ENCODE data around the gene RPS6KA3. TPM values are rescaled to one million over a fixed set of nuclear protein-coding genes. Genes with fewer than 3 reads are reported as not detected.

The RPS6KA3 gene
- total RNA-seq, 1 experiment from 2014 or later, result 35.0 TPM

GRCh38 chrX:20144491-20144890 lies 122.2 kb downstream of the RPS6KA3 start:
- Histone ChIP-seq H4K20me1 (ENCODE audit: insufficient read depth, low read depth, low read length) (peaks cover 18% of the 10 kb centered on the region), H3K79me2 (ENCODE audit: low read length) (peaks cover 21% of the 10 kb centered on the region), H3K9me3 (ENCODE audit: low read length) (no peaks in the 10 kb centered on the region), H2AFZ (ENCODE audit: low read length) (no peak overlapping the region), H3K9me2 (replicated peaks; ENCODE audit: insufficient read depth, low read length) (no peaks in the 10 kb centered on the region), H3K4me2 (ENCODE audit: low read depth, low read length, poor library complexity, severe bottlenecking) (no peak overlapping the region), H3K27me3 (ENCODE audit: low read length) (no peaks in the 10 kb centered on the region), H3K4me1 (ENCODE audit: low read length) (peaks cover 36% of the 10 kb centered on the region), H3K4me3 (ENCODE audit: low read length) (no peak overlapping the region), H3K27ac (ENCODE audit: low read length) (no peak overlapping the region), H3K9ac (ENCODE audit: low read length) (no peak overlapping the region), H3K36me3 (ENCODE audit: insufficient read depth, low read length) (peaks cover 7% of the 10 kb centered on the region)
- no peak for DNase-seq

DNA sequence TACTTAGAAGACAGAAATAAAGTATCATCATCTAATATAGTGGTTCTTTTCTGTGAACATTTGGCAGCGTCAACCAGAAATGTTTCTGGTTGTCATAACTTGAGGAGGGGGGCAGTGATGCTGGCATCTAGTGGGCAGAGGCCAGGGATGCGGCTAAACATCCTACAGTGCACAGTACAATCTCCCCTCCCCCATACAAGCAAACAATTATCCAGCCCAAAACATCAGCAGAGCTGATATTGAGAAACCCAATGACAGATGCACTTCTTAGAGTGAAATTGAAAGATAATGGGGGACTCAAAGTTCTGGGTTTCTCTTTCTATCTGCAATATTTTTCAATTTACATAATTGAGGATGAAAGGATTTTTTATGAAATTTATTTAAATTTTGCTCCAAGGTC lies 123.1 kb downstream of the RPS6KA3 start:
- DNase-seq, result no peak
- H3K4me3 ChIP-seq (ENCODE audit: low read length), result no peak overlapping the region
- peaks cover 30% of the 10 kb centered on the region for H3K79me2 ChIP-seq (ENCODE audit: low read length)
- no peaks in the 10 kb centered on the region for H3K9me3 ChIP-seq (ENCODE audit: low read length)
- H3K27ac ChIP-seq (ENCODE audit: low read length), result no peak overlapping the region
- peaks cover 37% of the 10 kb centered on the region for H3K4me1 ChIP-seq (ENCODE audit: low read length)
- no peaks in the 10 kb centered on the region for H3K27me3 ChIP-seq (ENCODE audit: low read length)
- no peak overlapping the region for H3K9ac ChIP-seq (ENCODE audit: low read length)
- H3K36me3 ChIP-seq (ENCODE audit: insufficient read depth, low read length), result peaks cover 17% of the 10 kb centered on the region
- H2AFZ ChIP-seq (ENCODE audit: low read length), result no peak overlapping the region
- no peak overlapping the region for H3K4me2 ChIP-seq (ENCODE audit: low read depth, low read length, poor library complexity, severe bottlenecking)
- peaks cover 27% of the 10 kb centered on the region for H4K20me1 ChIP-seq (ENCODE audit: insufficient read depth, low read depth, low read length)
- no peaks in the 10 kb centered on the region for H3K9me2 ChIP-seq (replicated peaks; ENCODE audit: insufficient read depth, low read length)

DNA sequence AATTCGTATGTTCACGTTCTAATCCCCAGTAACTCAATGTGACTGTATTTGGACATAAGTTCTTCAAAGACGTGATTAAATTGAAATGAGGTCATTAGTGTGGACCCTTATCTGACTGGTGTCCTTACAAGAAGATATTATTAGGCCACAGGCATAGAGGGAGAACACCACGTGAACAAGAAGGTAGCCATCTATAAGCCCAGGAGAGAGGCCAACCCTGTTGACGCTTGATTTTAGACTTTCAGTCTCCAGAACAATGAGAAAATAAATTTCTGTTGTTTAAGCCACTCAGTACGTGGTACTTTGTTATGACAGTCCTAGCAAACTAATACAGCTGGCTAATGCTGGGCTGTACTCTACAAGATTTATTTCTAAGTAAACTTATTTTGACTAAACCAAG lies 123.6 kb downstream of the RPS6KA3 start:
- no peak overlapping the region for H3K9ac ChIP-seq (ENCODE audit: low read length)
- DNase-seq, result no peak
- no peaks in the 10 kb centered on the region for H3K27me3 ChIP-seq (ENCODE audit: low read length)
- H3K36me3 ChIP-seq (ENCODE audit: insufficient read depth, low read length), result peaks cover 21% of the 10 kb centered on the region
- peaks cover 32% of the 10 kb centered on the region for H3K4me1 ChIP-seq (ENCODE audit: low read length)
- no peaks in the 10 kb centered on the region for H3K9me2 ChIP-seq (replicated peaks; ENCODE audit: insufficient read depth, low read length)
- H2AFZ ChIP-seq (ENCODE audit: low read length), result no peak overlapping the region
- no peak overlapping the region for H3K4me3 ChIP-seq (ENCODE audit: low read length)
- peaks cover 30% of the 10 kb centered on the region for H4K20me1 ChIP-seq (ENCODE audit: insufficient read depth, low read depth, low read length)
- no peaks in the 10 kb centered on the region for H3K9me3 ChIP-seq (ENCODE audit: low read length)
- peaks cover 35% of the 10 kb centered on the region for H3K79me2 ChIP-seq (ENCODE audit: low read length)
- no peak overlapping the region for H3K27ac ChIP-seq (ENCODE audit: low read length)
- H3K4me2 ChIP-seq (ENCODE audit: low read depth, low read length, poor library complexity, severe bottlenecking), result peak overlapping the region; percentile 75

- peak within 1 kb of the TSS; percentile 46; the same call in 1 of the 2 replicates for H2AFZ ChIP-seq (ENCODE audit: low read length)
- no peaks in the 10 kb centered on the region for H3K9me3 ChIP-seq (ENCODE audit: low read length)
- peak; percentile 100 for DNase-seq
- no peaks in the 10 kb centered on the region for H3K27me3 ChIP-seq (ENCODE audit: low read length)
- peaks cover 45% of the 10 kb centered on the region for H3K79me2 ChIP-seq (ENCODE audit: low read length)
- peaks cover 25% of the 10 kb centered on the region for H3K4me1 ChIP-seq (ENCODE audit: low read length)
- peak within 1 kb of the TSS; percentile 94 for H3K9ac ChIP-seq (ENCODE audit: low read length)
- no peaks in the 10 kb centered on the region for H3K9me2 ChIP-seq (replicated peaks; ENCODE audit: insufficient read depth, low read length)
- peaks cover 32% of the 10 kb centered on the region for H3K36me3 ChIP-seq (ENCODE audit: insufficient read depth, low read length)
- peaks cover 34% of the 10 kb centered on the region for H4K20me1 ChIP-seq (ENCODE audit: insufficient read depth, low read depth, low read length)
- H3K27ac ChIP-seq (ENCODE audit: low read length), result peak within 1 kb of the TSS; percentile 39; the same call in 1 of the 2 replicates
- peak within 1 kb of the TSS; percentile 94 for H3K4me3 ChIP-seq (ENCODE audit: low read length)
- peak within 1 kb of the TSS; percentile 88 for H3K4me2 ChIP-seq (ENCODE audit: low read depth, low read length, poor library complexity, severe bottlenecking)
Observed at GRCh38 chrX:20141281-20142220, 125.2 kb downstream of the RPS6KA3 start, which contains the start of gene EIF1AX. TSS of gene EIF1AX (minus strand) at chrX:20141838. CDS start at chrX:20141640, 198 bp downstream.

GRCh38 chrX:20140420-20140819 lies 126.3 kb downstream of the RPS6KA3 start:
- Histone ChIP-seq H3K9ac (ENCODE audit: low read length) (peak overlapping the region; percentile 94), H3K9me3 (ENCODE audit: low read length) (no peaks in the 10 kb centered on the region), H3K27me3 (ENCODE audit: low read length) (no peaks in the 10 kb centered on the region), H2AFZ (ENCODE audit: low read length) (no peak overlapping the region), H3K36me3 (ENCODE audit: insufficient read depth, low read length) (peaks cover 44% of the 10 kb centered on the region), H3K4me1 (ENCODE audit: low read length) (peaks cover 25% of the 10 kb centered on the region), H3K9me2 (replicated peaks; ENCODE audit: insufficient read depth, low read length) (no peaks in the 10 kb centered on the region), H3K27ac (ENCODE audit: low read length) (peak overlapping the region; percentile 39; the same call in 1 of the 2 replicates), H3K79me2 (ENCODE audit: low read length) (peaks cover 57% of the 10 kb centered on the region), H3K4me2 (ENCODE audit: low read depth, low read length, poor library complexity, severe bottlenecking) (peak overlapping the region; percentile 88), H3K4me3 (ENCODE audit: low read length) (peak overlapping the region; percentile 94), H4K20me1 (ENCODE audit: insufficient read depth, low read depth, low read length) (peaks cover 44% of the 10 kb centered on the region)
- DNase-seq, result peak; percentile 65

DNA sequence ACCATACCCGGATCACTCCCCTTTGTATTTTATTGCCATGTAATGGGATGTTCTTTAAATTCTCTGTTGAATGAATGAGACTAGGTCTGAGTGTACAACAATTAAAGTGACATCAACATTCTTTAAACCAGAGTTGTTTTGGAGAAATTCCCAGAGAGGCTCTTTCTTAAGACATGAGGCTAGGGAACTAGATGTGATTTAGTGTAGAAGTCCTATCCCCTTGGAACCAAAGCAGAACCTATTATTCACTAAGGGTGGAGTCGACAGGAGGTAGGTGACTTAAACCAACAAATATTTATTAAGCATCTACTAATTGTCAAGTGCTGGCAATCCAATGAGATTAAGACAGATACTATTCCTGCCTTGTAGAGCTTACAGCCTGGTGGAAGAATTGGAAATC lies 126.7 kb downstream of the RPS6KA3 start:
- no peak overlapping the region for H2AFZ ChIP-seq (ENCODE audit: low read length)
- 0 out of 2 replicates have a peak overlapping the region, but pooled peaks have one; percentile 8 for H3K27ac ChIP-seq (ENCODE audit: low read length)
- no peaks in the 10 kb centered on the region for H3K9me2 ChIP-seq (replicated peaks; ENCODE audit: insufficient read depth, low read length)
- peak overlapping the region; percentile 94 for H3K4me3 ChIP-seq (ENCODE audit: low read length)
- peak overlapping the region; percentile 88 for H3K4me2 ChIP-seq (ENCODE audit: low read depth, low read length, poor library complexity, severe bottlenecking)
- peaks cover 47% of the 10 kb centered on the region for H3K36me3 ChIP-seq (ENCODE audit: insufficient read depth, low read length)
- H3K9ac ChIP-seq (ENCODE audit: low read length), result peak overlapping the region; percentile 94
- H3K9me3 ChIP-seq (ENCODE audit: low read length), result no peaks in the 10 kb centered on the region
- H3K79me2 ChIP-seq (ENCODE audit: low read length), result peaks cover 59% of the 10 kb centered on the region
- no peak for DNase-seq
- peaks cover 44% of the 10 kb centered on the region for H4K20me1 ChIP-seq (ENCODE audit: insufficient read depth, low read depth, low read length)
- H3K27me3 ChIP-seq (ENCODE audit: low read length), result no peaks in the 10 kb centered on the region
- H3K4me1 ChIP-seq (ENCODE audit: low read length), result peaks cover 25% of the 10 kb centered on the region

DNA sequence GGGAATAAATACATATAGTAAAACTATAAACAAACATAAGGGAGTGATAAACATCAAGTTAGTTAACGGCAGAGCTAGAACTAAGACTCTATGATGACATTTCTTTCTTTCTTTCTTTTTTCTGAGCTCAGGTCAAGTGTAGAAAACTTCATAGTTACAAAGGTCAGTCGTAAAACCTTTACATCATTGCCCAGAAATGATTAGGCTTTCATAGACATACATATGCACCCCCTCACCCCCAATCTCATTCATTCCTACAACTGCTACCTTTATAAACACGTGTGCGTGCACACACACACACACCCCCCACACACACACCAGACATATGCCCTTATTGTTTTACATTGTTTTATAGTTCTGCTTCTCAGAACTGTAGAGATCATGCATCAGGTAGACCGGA lies 130.8 kb downstream of the RPS6KA3 start:
- Histone ChIP-seq H3K4me2 (ENCODE audit: low read depth, low read length, poor library complexity, severe bottlenecking) (no peak overlapping the region), H4K20me1 (ENCODE audit: insufficient read depth, low read depth, low read length) (peaks cover 60% of the 10 kb centered on the region), H2AFZ (ENCODE audit: low read length) (no peak overlapping the region), H3K4me1 (ENCODE audit: low read length) (peaks cover 15% of the 10 kb centered on the region), H3K9ac (ENCODE audit: low read length) (no peak overlapping the region), H3K4me3 (ENCODE audit: low read length) (no peak overlapping the region), H3K36me3 (ENCODE audit: insufficient read depth, low read length) (peaks cover 76% of the 10 kb centered on the region), H3K9me2 (replicated peaks; ENCODE audit: insufficient read depth, low read length) (no peaks in the 10 kb centered on the region), H3K27ac (ENCODE audit: low read length) (no peak overlapping the region), H3K27me3 (ENCODE audit: low read length) (no peaks in the 10 kb centered on the region), H3K79me2 (ENCODE audit: low read length) (peaks cover 56% of the 10 kb centered on the region), H3K9me3 (ENCODE audit: low read length) (no peaks in the 10 kb centered on the region)
- no peak for DNase-seq

GRCh38 chrX:20132666-20133065 lies 134.0 kb downstream of the RPS6KA3 start:
- no peak overlapping the region for H2AFZ ChIP-seq (ENCODE audit: low read length)
- H4K20me1 ChIP-seq (ENCODE audit: insufficient read depth, low read depth, low read length), result peaks cover 43% of the 10 kb centered on the region
- H3K9me2 ChIP-seq (replicated peaks; ENCODE audit: insufficient read depth, low read length), result no peaks in the 10 kb centered on the region
- H3K4me1 ChIP-seq (ENCODE audit: low read length), result no peaks in the 10 kb centered on the region
- H3K27me3 ChIP-seq (ENCODE audit: low read length), result no peaks in the 10 kb centered on the region
- peaks cover 73% of the 10 kb centered on the region for H3K36me3 ChIP-seq (ENCODE audit: insufficient read depth, low read length)
- no peaks in the 10 kb centered on the region for H3K9me3 ChIP-seq (ENCODE audit: low read length)
- no peak for DNase-seq
- H3K9ac ChIP-seq (ENCODE audit: low read length), result no peak overlapping the region
- H3K79me2 ChIP-seq (ENCODE audit: low read length), result peaks cover 26% of the 10 kb centered on the region
- H3K27ac ChIP-seq (ENCODE audit: low read length), result no peak overlapping the region
- no peak overlapping the region for H3K4me3 ChIP-seq (ENCODE audit: low read length)
- H3K4me2 ChIP-seq (ENCODE audit: low read depth, low read length, poor library complexity, severe bottlenecking), result no peak overlapping the region
